ENCODE data around the gene PLXNA4. TPM values are rescaled to one million over a fixed set of nuclear protein-coding genes. Genes with fewer than 3 reads are reported as not detected.

The PLXNA4 gene
- total RNA-seq, 1 donor from 2014 or later, result 17.6 TPM

DNA sequence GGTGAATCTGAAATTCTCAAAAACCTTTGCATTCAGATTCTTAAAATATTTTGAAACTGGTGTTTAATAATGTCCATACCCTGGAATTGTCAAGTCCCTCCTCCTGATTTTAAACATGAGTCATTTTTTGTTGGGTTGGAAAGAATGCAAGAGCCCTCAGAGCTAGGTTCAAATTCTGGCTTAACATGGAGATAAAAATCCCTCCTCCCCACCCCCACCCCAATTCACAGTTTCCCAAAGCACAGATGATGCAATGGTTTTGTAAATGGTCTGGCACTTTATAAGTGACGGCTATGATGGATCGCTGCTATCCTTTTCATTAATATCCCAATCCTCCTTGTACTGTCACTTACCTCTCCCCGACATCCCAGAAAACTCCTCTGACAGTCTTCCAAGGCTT, 332.8 kb downstream of the PLXNA4 start:
- DNase-seq (ENCODE audit: missing footprints), result no peak
- ATAC-seq, result no peak
- intact Hi-C loops (cut with DNase I), result no loop called here

DNA sequence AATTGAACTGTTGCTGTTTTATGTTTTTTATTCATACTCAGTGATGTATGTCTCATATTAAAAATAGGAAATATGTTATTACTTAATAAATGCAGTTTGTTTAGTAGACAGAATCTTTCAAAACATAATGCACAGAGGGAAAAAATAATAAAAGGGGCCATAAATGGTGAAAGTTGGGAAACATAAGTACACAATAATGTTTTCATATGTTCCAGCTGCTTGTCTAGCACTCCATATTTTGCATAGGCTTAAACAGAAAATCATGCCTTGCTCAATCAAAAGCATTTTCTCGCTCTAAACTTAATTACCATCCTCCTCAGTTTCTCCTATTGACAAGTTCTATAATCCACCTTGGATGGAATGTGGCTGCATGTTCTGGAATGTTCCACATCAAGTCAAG, 333.2 kb downstream of the PLXNA4 start:
- no peak for DNase-seq (ENCODE audit: missing footprints)
- ATAC-seq, result no peak
- intact Hi-C loops (cut with DNase I), result no loop called here

DNA sequence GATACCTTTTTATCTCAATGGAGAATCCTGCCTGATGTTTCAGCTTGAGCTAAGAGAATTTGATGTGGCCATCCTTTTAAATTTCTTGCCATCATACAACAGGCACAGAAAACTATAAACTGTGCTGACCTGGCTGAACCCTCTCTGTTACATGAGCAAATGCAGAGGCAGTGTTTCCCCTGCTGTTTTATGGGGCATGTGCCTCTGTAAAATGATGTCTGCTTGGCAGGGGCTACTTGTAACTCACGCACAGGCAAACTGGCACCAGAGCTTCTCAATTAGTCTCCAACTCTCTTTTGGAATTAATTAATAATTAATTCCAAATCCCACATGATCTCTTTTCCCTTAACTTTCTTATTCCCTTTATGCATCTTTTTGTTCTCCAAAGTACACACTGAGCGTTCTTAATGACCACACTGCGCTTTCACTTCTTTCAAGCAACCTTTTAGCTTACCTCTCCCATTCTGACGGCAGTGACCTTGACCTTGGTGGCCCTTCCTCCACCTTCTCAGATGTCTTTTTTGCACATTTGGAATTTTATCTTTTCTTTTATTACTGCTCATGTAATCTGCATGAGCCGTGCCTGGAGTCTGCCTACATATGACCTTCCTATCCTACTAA, 334.0 kb downstream of the PLXNA4 start:
- DNase-seq (ENCODE audit: missing footprints) (no peak), ATAC-seq (no peak)
- intact Hi-C loops (cut with DNase I), result no loop called here

DNA sequence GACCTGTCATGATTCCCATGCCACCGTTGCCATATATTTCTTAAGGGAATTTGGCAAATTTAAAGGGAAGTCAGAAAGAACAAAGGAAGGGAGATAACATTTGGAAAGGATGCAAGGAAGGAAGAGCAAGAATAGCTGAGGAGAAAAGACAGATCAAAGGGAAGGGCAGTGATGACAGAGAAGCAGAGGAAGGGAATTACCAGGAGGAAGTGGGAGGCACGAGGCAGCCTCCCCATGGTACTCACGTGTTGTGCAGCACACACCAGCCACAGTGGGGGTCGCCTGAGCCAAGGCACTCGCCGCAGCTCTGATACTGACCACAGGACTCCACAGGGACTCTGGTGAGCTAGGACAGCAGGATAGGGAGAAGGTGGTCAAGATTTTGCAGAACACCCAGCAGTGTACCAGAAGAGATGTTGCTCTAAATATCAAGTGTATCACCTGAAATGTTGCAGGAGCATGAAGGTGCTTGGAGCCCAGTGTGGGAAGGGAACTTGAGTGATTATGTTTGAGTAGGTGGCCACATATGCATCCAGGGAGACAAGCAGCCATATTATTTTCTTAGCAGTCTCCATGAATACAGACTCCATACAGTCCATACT, 335.3 kb downstream of the PLXNA4 start:
- ATAC-seq (no peak), DNase-seq (ENCODE audit: missing footprints) (peak; percentile 57)
- intact Hi-C loops (cut with DNase I), result no loop called here

DNA sequence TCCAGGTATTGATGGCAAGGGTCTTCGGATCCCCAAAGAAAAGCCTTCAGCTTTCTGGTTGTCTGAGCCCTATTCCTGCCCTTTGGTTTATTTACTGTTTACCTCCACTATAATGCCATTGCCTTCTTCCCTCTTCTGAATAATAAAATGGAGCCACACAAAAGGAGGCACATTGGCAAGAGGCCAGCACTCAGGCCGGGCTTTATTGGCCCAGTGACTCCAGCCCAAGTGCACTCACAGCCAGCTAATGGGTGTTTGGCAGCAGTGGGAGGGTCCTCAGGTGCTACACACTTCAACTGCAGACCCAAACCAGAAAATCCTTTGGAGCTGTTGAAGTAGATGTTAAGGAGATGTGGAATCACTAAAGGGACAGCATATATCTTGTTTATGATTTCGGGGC, 336.0 kb downstream of the PLXNA4 start:
- intact Hi-C loops (cut with DNase I), result no loop called here
- ATAC-seq, result no peak

DNA sequence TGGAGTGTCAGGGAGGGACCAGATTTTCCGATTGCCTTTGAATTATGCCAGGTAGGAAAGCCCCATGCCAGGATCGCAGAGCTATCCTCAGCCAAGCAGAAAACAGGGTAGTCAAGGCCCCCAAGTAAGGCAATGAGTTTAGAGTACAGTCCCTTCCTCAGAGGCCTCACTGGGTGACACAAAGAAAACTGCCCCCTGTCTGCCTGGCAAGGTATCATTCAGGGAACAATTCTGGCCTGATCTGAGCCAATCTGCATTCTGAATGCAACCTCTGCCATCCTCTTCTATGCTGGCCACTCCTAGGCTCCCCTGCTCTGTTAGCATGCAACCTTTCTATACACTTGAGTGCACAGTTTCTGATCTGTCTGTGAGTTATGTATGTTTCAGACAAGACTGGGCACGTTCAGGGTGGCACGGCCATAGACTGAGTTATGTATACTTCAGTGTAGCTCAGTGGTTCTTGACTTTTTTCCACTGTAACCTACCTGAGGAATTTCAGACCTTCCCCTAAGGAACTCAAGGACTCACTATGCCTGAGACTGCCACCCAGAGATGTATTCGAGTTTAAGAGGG, 336.8 kb downstream of the PLXNA4 start:
- ATAC-seq, result no peak
- intact Hi-C loops (cut with DNase I), result no loop called here
- DNase-seq (ENCODE audit: missing footprints), result no peak

More for the DNA sequence above, 336.0 kb downstream of the PLXNA4 start:
- DNase-seq (ENCODE audit: missing footprints), result no peak

DNA sequence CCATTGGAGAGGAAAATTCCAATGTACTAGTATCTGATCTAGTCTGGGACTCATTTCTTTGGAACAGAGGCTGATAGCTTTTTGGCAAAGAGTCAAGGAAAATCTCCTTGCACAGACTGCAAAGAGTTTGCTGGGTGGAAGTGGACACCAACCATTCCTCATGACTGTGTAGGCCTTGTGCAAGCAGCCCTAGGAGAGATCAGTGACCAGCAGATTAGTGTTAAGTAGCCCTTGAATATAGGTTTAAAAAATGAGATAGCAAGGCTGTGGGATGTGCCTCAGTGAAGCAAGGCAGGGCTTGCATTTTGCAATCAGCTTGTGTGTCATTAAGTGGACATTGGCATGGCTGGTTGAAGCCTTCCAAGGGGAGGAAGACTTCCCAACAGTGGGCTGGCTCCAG, 341.6 kb downstream of the PLXNA4 start:
- DNase-seq (ENCODE audit: missing footprints) (no peak), ATAC-seq (no peak)
- intact Hi-C loops (cut with DNase I), result no loop called here

DNA sequence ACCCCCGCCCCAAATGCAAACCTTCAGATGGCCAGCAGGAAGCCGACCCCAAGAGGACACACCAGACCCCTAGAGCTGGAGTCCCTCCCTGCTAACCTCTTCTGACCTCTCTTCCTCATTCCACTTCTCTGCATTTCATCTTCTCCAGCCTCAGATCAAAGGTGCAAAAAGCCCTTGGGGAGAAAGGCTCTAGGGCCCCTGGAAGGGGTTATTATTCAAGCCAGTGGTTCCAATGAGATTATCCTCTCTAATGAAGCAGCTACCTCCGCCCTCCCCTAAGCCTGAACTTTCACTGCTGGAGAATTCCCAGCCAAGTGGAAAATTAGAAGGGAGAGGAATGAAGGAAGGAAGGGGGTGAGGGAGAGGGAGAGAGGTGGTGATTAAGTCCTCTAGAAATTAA, 343.9 kb downstream of the PLXNA4 start:
- DNase-seq (ENCODE audit: missing footprints), result no peak
- ATAC-seq, result no peak
- intact Hi-C loops (cut with DNase I), result no loop called here

DNA sequence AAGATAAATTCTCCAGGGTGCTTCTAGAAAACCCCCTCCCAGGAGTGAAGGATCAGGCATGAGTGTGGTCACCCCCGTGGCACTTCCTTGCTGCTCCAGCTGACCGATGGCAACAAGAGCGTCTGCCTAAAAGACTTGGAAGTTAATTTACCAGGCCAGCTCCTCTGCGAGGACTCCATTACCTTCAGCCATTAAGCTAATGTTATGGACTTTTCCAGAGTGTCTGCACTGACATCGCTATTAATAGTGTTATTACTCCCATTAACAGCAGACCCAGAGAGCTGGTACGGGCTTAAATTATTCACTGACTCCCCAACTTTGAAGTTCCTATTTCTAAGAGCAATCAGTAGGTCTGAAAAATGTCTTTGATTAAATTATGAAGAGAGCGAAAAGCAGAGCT, 345.8 kb downstream of the PLXNA4 start:
- ATAC-seq (no peak), DNase-seq (ENCODE audit: missing footprints) (no peak)
- intact Hi-C loops (cut with DNase I), result no loop called here

DNA sequence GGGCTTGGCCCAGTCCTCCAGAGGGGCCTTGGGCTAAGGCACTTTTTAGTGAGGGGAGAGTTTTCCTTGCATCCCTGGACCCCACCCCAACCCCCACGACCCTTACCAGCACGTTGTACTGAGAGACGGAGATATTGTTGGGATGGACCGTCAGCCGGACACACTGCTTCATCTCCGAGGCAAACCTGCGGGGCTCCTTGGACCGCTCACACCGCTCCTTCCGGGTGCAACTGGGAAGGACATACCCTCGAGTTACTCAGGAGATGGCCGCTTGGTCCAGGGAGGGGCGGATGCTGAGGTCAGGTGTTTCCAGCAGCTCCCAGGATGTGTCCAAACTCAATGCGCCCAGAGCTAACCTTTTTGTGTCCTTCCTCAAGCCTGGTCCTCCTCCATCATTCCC, 348.0 kb downstream of the PLXNA4 start:
- ATAC-seq, result no peak
- intact Hi-C loops (cut with DNase I), result no loop called here
- peak; percentile 60 for DNase-seq (ENCODE audit: missing footprints)

DNA sequence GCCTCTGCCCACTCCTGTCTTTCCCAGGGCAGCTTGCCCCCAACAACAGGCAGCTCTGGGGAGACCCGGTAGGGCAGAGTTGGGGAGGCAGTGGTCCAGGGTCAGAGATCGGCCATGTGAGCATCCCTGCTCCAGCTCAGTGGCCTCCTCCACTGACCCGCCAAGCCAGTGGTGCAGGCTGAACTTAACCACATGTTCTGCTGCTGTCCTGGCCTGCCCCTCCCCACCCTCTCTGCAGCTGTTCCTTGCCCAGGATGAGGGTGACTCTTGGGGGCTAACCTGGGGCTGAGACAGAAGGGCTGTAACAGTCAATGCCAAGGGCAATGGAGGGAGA, 349.3 kb downstream of the PLXNA4 start:
- ATAC-seq, result no peak
- peak; percentile 49 for DNase-seq (ENCODE audit: missing footprints)
- intact Hi-C loops (cut with DNase I), result no loop called here

DNA sequence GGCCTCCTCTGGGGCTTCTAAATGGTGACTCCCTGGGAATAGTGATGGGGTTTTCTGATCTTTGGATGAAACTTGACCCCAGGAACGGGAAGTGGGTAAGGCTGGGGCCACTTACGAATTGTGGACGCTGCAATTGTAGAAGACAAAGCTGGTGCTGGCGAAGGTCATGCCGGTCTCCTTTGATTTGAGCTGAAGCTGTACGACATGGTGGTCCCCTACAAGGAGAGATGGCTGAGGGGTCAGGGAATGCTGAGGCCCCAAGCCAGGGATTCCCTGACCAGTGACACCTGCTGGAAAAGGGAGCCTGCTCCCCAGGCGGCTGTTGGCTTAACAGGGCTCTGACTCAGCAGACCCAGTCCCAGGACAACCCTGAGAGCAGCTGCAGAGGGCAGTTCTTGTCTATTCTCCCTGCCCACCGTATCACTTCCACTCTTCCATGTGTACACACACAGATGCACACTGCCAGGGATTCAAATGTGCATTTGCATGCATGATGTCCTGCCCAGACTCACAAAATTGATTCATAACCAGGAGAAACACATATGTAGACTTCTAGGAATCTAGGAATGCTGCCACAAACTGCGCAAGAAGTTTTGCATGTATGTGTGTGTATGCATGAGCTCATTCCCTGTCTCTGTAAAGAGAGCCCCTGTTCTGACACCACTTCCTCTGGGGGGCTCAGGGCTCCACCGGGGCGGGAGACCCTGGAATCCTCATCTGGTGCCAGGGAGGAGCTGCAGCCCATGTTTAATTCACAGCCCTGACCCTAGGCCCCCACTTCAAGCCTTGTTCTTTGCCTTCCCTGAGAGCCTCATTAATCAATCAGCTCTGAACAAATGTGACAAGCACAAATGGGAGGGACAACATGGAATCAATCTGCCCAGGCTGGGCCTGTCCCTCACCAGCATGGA, 350.0 kb downstream of the PLXNA4 start:
- intact Hi-C loops (cut with DNase I), result no loop called here
- ATAC-seq, result no peak
- no peak for DNase-seq (ENCODE audit: missing footprints)

DNA sequence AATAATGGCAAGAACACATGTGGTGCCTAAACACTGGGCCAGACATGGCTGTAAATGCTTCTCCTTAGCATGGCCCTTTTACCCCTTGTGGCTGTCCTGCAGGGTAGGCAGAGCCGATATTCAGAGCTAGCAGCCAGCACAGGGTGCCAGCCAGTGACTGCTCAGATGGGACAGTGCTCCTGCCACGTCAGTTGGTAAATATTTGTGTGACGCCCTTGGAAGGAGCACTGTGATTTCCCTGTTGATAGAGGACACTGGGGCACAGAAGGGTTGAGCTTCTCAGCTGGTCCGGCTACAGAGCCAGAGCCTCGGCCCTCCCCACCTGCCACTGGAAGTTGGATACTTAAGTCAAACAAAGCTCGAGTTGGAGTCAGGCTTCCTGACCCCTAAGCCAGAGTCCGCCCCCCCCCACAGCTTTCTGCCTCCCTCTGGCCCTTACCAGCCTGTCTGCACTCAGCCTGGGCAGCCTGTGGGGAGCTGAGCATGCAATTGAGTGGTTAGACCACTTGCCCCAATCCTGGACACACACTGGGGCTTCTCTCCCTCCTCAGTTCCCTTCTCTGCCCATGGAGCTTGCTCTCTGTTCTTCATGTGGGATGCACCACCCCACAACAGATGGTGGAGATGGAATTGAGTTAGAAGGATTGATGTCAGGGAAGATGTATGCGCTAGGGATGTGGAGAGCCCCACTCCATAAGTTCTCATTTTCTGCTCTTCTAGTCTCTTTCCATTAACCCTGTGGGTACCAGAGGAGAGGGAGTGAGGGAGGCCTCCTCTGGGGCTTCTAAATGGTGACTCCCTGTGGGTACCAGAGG, 350.8 kb downstream of the PLXNA4 start:
- peak; percentile 55 for ATAC-seq
- intact Hi-C loops (cut with DNase I), result no loop called here
- peak; percentile 57 for DNase-seq (ENCODE audit: missing footprints)

DNA sequence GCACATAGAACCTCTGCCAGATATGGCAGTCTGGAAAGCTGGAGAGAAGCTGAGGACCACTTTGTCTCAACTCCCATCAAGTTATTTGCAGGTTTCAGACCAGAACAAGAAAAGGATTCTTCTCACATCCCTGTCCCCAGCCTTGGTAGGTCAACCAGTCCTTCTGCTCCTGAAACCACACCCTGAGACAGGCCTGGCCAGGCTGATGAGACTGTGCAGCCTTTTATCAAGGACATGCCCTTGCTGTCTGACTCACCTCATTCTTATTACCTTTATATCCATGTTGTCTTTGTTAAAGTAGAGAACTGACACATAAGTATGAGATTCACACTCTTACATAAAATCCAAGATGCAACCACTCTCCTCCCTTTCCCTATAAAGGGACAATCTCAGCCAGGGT, 354.9 kb downstream of the PLXNA4 start:
- DNase-seq (ENCODE audit: missing footprints) (no peak), ATAC-seq (no peak)
- intact Hi-C loops (cut with DNase I), result no loop called here

DNA sequence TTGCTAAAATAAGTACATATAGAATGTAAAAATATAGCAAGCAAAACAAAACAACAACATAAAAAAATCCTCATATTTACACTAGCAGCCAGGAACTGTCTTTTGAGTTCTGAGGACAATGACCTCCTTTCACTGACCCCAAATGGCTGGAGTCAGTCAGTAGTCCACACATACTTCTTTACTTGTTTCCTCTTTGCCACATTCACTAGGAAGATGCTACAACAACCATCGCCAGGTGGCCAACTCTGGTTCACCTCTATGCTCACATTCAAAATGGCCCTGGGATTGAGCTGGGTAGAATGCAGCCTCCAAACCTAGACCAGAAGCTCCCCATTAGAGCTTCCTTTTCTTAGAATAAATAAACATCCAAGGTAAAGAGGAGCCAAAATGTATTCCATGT, 356.2 kb downstream of the PLXNA4 start:
- no peak for DNase-seq (ENCODE audit: missing footprints)
- intact Hi-C loops (cut with DNase I), result no loop called here
- no peak for ATAC-seq

DNA sequence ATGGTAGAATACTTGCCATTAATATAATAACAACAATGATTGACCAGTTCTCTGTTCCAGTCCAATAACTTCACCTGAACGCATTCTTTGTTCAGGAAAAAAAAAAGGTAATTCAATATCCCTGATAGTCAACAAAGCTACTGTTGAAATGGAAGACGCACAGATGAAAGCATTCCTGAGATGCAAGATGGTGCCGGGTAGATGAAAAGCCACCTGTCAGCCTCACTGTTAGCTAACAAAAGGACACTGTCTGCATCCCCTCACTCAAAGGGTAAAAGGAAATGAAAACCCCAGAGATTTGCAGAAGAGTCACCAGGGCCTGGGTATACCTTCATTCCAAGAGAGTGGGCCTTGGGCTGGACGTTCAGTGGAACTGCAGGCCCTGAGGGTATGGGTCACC, 357.4 kb downstream of the PLXNA4 start:
- ATAC-seq (no peak), DNase-seq (ENCODE audit: missing footprints) (no peak)

DNA sequence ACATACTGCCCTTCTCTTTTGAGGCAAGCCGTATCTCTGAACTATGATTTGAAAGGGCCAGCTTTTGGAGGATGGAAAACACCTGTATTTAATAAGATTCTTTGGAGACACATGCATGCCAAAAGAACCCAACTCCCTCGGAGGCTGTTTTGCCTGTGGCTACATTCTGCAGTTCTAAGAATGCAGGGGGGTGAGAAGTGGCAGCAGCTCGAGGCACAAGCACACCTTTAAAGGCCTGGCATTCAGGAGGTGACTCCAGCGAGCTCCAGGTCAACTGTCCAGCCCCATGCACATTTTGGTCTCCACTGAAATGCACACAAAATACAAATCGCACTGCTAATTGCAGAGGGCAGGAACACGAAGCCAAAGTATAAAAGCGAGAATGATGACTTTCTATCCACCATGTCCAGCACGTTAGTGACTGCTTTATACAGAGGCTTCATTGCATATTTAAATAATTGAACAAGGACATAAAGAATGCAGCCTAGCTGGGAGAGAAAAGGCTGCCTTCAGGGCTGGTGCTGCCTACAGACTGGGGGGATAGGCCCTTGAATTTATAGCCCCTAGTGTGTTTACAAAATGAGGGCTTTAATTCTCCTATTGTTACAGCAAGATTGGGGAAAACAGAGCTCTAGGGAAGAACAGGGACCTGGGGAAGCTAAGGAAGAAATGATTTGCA, 359.3 kb downstream of the PLXNA4 start:
- DNase-seq (ENCODE audit: missing footprints) (no peak), ATAC-seq (no peak)
- intact Hi-C loops (cut with DNase I), result no loop called here

More for the DNA sequence above, 357.4 kb downstream of the PLXNA4 start:
- intact Hi-C loops (cut with DNase I), result no loop called here

DNA sequence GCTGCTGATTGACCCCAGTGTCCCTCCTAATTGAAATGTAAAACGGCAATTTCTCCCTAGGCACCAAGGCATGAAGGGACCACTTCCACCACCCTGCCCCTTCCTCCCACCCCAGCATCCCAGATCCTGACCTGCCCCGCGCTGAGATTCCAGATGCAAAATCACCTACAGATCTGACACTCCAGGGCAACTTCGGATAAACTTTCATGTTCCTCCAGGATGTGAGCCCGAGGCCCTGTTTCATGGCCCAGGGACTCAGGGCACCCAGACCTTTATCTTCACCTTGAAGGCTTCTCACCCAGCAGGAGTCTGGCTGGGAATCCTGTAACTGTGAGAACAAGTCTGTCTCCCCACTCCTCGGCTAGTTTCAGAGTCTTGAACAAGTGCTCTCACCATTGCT, 361.8 kb downstream of the PLXNA4 start:
- DNase-seq (ENCODE audit: missing footprints) (no peak), ATAC-seq (no peak)
- intact Hi-C loops (cut with DNase I), result no loop called here

DNA sequence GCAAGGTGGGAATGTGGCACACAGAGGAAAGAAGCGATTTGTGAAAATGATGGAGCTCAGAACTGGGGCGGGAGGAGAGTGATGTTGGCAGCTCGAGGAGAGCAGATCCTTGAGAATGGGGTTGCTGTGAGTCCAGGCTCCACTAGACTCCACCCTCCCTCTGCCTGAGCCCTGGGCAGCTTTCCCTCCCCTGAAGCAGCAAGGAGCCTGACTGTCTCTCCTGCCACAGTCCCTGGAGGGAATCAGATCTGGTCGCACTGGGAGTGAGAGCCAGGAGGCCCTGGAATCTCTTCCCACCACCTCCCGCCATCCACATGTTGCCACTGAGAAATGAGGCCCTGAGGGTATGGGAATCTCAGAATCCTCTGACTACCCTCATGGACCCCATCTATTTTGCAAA, 362.7 kb downstream of the PLXNA4 start:
- intact Hi-C loops (cut with DNase I), result no loop called here
- ATAC-seq (no peak), DNase-seq (ENCODE audit: missing footprints) (no peak)

All from Right ventricle myocardium inferior (tissue), 1 donor.